ENCODE data around the gene TENM3.

- TF ChIP-seq CTCF (IDR thresholded peaks at IDR 0.05; ENCODE audit: low read depth, low read length, poor library complexity, severe bottlenecking) (no peak), EZH2phosphoT487 (IDR thresholded peaks at IDR 0.05; ENCODE audit: borderline replicate concordance, low read length) (no peak)
These were observed 110.9 kb downstream of the TENM3 start for GRCh38 chr4:182354106-182354505.
